Right hindlimb (tissue), 1 donor: ENCODE data around the gene MAPK1.
"Not testable (repeated sequence)": the region's sequence is repeated elsewhere in the genome, so short reads cannot be mapped to it uniquely, and the experiment has no call there.

Experiments
- DNase-seq: peaks from one replicate; pipeline ENCODE4 v3.0.0-alpha.2; 2018

Gene MAPK1

DNA sequence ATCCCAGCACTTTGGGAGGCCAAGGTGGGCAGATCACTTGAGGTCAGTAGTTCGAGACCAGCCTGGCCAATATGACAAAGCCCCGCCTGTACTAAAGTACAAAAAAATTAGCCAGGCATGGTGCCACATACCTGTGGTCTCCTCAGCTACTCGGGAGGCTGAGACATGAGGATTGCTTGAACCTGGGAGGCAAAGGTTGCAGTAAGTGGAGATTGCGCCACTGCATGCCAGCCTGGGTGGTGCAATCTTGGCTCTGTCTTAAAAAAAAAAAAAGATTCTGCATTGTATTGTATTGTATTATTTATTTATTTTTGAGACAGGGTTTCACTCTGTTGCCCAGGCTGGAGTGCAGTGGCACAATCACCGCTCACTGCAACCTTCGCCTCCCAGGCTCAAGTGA lies 122.5 kb downstream of the MAPK1 start:
- DNase-seq: not testable (repeated sequence)

DNA sequence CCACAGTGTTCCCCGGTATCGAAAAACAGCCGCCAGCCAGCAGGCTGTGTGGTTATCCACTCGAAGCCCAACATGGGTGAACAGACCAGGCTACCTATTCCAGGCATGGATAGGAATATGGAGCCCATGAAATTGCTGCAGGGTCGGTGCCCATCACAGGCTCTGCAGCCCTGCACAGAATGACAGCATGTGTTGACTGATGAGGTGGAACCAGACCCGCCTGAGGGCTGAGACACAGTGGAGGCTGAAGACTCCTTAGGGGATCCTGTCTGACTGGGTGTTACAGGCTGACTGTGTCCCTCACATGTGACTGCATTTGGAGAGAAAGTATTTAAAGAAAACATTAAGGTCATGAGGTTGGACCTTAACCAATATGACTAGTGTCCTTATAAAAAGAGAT lies 125.7 kb downstream of the MAPK1 start:
- DNase-seq: no peak

- DNase-seq: no peak
Measured at GRCh38 chr22:21741059-21741458, 126.4 kb downstream of the MAPK1 start.

DNA sequence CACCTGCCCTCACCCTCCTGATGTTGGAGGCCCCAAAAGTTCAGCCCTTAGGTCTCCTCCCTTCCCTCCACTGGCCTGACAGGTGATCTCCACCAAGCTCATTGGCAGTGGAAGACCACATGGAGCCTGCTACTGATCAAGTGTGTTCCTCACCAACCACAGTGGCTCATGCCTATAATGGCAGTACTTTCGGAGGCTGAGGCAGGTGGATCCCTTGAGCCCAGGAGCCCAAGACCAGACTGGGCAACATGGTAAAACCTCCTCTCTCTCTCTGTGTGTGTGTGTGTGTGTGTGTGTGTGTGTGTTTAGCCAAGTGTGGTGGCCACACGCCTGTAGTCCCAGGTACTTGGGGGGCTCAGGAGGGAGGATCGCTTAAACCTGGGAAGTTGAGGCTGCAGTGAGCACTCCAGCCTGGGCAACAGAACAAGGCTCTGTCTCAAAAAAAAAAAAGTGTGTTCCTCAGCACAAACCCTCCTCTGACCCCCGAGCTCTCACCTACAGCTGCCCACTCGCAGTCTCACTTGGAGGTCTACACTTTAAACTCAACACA lies 127.5 kb downstream of the MAPK1 start:
- DNase-seq: no peak

DNA sequence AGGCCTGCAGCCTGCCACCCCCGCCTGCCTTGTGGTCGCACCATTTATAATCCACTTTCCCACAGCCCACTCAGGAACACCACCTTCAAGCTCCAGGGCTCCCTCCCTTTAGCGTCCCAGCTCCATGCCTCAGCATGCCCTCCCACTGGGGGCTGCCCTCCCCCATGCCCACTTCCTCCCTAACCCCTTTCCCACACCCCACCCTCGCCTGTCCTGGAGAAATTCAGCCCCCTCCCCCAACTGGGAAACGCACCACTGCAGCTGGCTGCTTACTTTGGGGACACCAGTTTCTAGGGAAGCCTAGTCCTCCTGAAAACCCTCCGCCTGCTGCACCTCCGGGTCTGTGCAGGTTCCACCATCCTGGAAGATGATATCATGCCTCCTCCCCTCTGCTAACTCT lies 128.5 kb downstream of the MAPK1 start:
- no peak for DNase-seq

GRCh38 chr22:21738081-21738480 lies 129.4 kb downstream of the MAPK1 start:
- DNase-seq: no peak

- DNase-seq: no peak
Measured at GRCh38 chr22:21736948-21737347, 130.5 kb downstream of the MAPK1 start.

- DNase-seq: no peak
Measured at GRCh38 chr22:21736084-21736642, 131.3 kb downstream of the MAPK1 start.

GRCh38 chr22:21735200-21736083 lies 132.0 kb downstream of the MAPK1 start, which contains the start of gene YPEL1:
YPEL1 (minus strand) TSS chr22:21735794; CDS start chr22:21710744, 25,050 bp downstream.
- peak; percentile 98 for DNase-seq

DNA sequence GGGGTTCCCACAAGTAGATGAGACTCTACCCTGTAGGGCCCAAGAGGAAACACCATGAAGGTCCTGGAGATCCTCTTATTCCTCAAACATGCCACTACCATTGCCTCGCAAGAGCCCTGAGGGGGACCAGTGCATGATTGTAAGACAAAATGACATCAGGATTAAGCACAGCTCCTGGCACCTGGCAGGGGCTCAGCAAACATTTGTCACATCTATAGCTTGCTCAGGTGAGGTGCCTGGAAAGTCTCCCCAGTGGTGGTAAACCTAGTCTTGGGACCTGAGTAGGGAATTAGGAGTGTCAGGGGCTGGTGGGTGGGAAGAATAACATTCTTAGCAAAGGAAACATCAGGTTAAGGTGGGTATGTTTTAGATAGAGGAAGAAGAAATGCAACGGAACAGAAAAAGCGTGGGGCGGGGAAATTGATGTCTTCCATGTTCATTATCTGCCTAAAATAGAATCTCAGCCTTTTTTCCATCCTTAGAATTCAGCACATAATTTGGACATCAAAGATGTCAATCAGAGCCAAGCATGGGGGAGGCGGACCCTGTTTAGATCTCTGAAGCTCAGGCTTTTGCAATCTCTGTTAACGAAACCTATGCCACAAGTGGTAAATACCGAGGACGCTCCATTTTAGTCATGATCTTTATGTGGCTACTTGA lies 132.8 kb downstream of the MAPK1 start:
- no peak for DNase-seq

GRCh38 chr22:21731503-21731902 lies 135.9 kb downstream of the MAPK1 start:
- DNase-seq: no peak

DNA sequence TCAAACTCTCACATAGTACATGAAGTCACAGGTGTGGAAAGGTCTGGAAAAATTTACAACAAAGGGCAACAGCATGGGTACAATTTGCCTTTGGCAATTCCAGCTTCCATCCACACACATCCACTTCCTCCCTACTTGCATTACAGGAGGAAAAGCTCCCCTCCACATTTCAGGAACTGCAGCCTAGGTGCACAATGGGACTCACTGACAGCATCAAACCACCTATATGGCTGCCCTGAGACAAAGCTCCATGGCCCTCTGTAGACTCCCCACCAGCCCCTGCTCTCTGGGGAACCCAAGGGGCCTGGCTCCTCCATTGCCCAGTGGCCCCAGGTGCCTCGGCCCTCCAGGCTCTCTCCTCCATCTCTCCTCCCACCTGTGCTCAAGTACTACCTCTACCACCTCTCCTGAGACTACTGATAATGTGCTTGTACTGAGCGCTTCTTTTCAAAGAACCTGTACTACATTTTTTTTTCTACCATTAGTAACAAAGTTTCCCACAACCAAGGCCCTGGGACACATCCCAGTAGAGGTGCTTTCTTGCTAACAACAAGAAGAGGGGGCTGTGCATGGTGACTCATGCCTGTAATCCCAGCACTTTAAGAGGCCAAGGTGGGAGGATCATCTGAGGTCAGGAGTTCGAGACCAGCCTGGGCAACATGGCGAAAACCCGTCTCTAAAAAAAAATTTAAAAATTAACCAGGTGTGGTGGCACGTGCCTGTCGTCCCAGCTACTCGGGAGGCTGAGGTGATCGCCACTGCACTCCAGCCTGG lies 136.7 kb downstream of the MAPK1 start:
- no peak for DNase-seq

- not testable (repeated sequence) for DNase-seq
Measured at GRCh38 chr22:21729184-21729583, 138.3 kb downstream of the MAPK1 start.

- DNase-seq: no peak
Measured at GRCh38 chr22:21728270-21728669, 139.2 kb downstream of the MAPK1 start.

- no peak for DNase-seq
Measured at GRCh38 chr22:21727768-21728167, 139.7 kb downstream of the MAPK1 start.

DNA sequence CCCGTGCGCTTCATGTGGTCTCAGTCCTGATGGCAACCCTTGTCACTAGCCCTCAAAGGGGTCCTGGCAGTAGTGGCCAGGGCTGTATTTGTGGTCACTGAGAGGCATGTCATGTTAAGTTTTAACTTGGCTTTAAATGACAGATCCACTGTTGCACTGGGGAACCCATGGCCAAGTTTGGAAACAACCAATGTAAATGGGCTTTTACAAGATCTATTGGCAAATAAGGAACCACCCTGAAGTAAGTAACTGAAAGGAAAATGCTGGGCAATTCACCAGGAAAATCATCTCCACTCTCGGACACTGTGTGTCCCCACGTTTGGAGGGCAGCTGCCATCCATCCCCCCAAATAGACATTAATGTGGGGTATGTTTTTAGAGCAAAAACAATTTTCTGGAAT lies 140.3 kb downstream of the MAPK1 start:
- no peak for DNase-seq

DNA sequence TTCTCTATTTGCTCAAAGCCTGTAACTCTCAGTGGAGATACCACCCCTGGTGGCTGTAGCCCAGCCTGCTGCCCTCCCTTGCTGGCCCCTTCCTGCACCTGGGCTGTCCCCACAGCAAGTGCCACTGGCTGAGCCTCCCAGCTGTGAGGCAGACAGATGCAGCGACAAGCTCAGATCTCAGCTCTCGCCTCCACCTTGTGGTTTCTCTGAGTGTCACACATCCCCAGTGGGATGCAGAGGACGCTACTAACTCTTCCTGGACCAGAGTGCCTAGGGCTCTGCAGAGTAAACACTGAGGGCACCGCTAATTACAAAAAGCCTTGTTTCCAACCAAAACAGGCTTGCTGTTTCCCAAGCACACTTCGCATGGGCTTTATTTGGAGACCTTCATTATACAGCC lies 140.8 kb downstream of the MAPK1 start:
- no peak for DNase-seq

- no peak for DNase-seq
Measured at GRCh38 chr22:21725956-21726649, 141.3 kb downstream of the MAPK1 start.

- DNase-seq: not testable (repeated sequence)
Measured at GRCh38 chr22:21724496-21724895, 142.9 kb downstream of the MAPK1 start.

- DNase-seq: not testable (repeated sequence)
Measured at GRCh38 chr22:21721195-21721852, 146.1 kb downstream of the MAPK1 start.

DNA sequence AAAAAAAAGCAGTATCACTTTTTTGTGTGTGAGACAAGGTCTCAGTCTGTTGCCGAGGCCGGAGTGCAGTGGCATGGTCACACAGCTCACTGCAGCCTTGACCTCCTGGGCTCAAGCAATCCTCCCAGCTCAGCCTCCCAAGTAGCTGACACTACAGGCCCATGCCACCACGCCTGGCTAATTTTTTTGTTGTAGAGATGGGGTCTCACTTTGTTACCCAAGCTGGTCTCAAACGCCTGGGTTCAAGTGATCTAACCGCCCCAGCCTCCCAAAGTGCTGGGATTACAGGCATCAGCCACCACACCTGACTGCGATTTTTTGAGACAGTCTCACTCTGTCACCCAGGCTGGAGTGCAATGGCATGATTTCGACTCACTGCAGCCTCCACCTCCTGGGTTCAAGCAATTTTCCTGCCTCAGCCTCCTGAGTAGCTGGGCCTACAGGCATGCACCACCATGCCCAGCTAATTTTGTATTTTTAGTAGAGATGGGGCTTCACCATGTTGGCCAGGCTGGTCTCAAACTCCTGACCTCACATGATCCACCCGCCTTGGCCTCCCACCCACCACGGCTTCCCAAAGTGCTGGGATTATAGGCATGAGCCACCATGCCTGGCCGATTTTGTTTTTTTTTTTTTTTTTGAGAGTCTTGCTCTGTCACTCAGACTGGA lies 147.1 kb downstream of the MAPK1 start:
- not testable (repeated sequence) for DNase-seq
